H1 (cell line): ENCODE data around the gene NREP. TPM values are rescaled to one million over a fixed set of nuclear protein-coding genes. Genes with fewer than 3 reads are reported as not detected.

Experiments used
- TAF7 ChIP-seq: optimal IDR thresholded peaks from 2 replicates; pipeline ENCODE3; 2011; ENCODE audit warnings: low read depth, mild to moderate bottlenecking, inconsistent platforms, low read length, moderate library complexity, borderline replicate concordance
- polyA plus RNA-seq, 7 experiments: library from polyadenylated mRNA; depleted of rRNA in 3 of 7; stranded (reverse) in 5 of 7; unstranded in 2 of 7; fragments of >200 nt in 5 of 7; fragments of 200-250 nt in 2 of 7; gene quantifications; 1 replicate in 5 of 7; 2 replicates in 1 of 7; 4 replicates in 1 of 7; pipeline versions ENCODE4 v1.2.1 to v1.2.3, GENCODE V29; 2011 to 2013; ENCODE audit warnings: missing spikeins in 2 of 7, mixed read lengths in 2 of 7
- total RNA-seq: library from RNA; stranded (reverse); fragmentation: NEBNext Ultra II Directional; extraction: Animal tissue kit (Norgen Biotek cat#: 25700); gene quantifications from 2 replicates; pipeline ENCODE4 v1.2.1, GENCODE V29; 2021

The NREP gene
- total and polyA plus RNA-seq, 2 of the 8 experiments (the other 6 are each of a cell fraction or from before 2014, with no cell fraction given), result 254 to 301 TPM

DNA sequence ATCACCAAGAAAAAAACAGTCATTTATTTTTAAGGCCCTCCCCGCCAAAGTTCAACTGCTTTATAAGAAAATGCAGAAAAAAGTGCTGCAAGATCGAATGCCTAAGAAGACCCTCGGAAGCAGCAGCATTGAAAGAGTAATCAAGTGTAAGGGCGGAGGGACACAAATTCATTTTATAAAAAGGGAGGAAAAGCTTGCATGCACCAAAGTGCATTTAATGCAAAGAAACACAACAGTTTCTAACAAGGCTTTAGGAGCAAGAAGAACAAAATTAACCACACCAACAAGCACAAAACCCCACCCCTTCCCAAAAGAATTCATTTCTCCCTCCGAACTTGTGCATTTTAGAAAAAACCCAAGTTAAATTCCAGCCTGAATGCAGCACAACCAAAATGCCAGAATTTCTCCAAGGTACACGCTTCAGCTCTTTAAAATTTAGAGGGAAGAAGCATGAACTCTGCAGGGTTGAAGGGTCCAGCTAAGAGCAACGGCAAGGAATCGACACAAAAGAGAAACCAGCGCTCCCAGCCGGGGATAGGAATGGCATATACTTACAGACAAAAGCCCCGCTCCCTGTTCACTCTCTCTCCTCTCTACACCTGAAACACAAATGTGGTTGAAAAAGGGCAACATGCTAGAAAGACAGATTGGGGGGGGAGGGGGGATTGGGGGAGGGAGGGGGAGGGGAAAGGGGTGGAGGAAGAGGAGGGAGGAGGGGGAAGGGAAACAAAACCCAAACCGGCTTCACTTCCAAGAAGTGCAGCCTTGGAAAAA lies at the start of gene NREP (continued):
- peak; percentile 57 for TF ChIP-seq TAF7
